ENCODE measurements around the gene DPPA4. TPM values are rescaled to one million over a fixed set of nuclear protein-coding genes. Genes with fewer than 3 reads are reported as not detected.

The DPPA4 gene
- polyA plus RNA-seq, 1 of the 3 experiments (the other 2 are of a cell fraction), result not detected

GRCh38 chr3:109356442-109357155, 19.3 kb upstream of the DPPA4 start:
- no peak overlapping the region for H3K4me3 ChIP-seq (ENCODE audit: low read depth in 2 of 2, low read length in 1 of 2)
- H3K4me1 ChIP-seq (ENCODE audit: control insufficient read depth in 1 of 2, insufficient read depth in 2 of 2, low read depth in 1 of 2, low read length in 1 of 2), result no peaks in the 10 kb centered on the region
- no peak for DNase-seq
- H3K9ac ChIP-seq, result no peak overlapping the region
- TF ChIP-seq USF2 (IDR thresholded peaks at IDR 0.05; ENCODE audit: borderline replicate concordance, low read depth, low read length) (no peak), POLR2AphosphoS5 (IDR thresholded peaks at IDR 0.05; ENCODE audit: low read depth, low read length) (no peak), REST (IDR thresholded peaks at IDR 0.05; ENCODE audit: low read depth, low read length) (no peak), RFX5 (IDR thresholded peaks at IDR 0.05; ENCODE audit: low read length) (no peak), SIN3A (IDR thresholded peaks at IDR 0.05; ENCODE audit: borderline replicate concordance, low read depth, low read length) (no peak), SMC3 (IDR thresholded peaks at IDR 0.05; ENCODE audit: low read depth, low read length) (no peak), IRF3 (IDR thresholded peaks at IDR 0.05; ENCODE audit: low read depth, low read length) (no peak)
- no peaks in the 10 kb centered on the region for H4K20me1 ChIP-seq (ENCODE audit: insufficient read depth)
- H3K9me2 ChIP-seq, result no peaks in the 10 kb centered on the region
- no peaks in the 10 kb centered on the region for H3K9me3 ChIP-seq
- POLR2A ChIA-PET, result no interaction called here
- CTCF ChIA-PET, result interaction anchor here (0.8 to 0.9 kb wide), 2 partner anchors 12 to 91 kb away, joined by 3 read pairs; no protein-coding TSS in a partner anchor
- no peak overlapping the region for H3K27ac ChIP-seq (ENCODE audit: low read depth in 2 of 2, low read length in 1 of 2)
- WGBS (ENCODE audit: low lambda C conversion rate), result 42% methylated on average over 3 of the region's 3 CpGs
- no peaks in the 10 kb centered on the region for H3K79me2 ChIP-seq (ENCODE audit: insufficient read depth)
- H3K27me3 ChIP-seq (ENCODE audit: insufficient read depth), result no peaks in the 10 kb centered on the region
- H3K36me3 ChIP-seq (replicated peaks in 1 of 2; ENCODE audit: control insufficient read depth in 1 of 2, insufficient read depth in 2 of 2, low read length in 1 of 2), result no peaks in the 10 kb centered on the region
- H3K4me2 ChIP-seq, result no peak overlapping the region
- H2AFZ ChIP-seq (ENCODE audit: low read depth), result no peak overlapping the region
- no peaks in the 10 kb centered on the region for H3F3A ChIP-seq (replicated peaks; ENCODE audit: insufficient read depth)

GRCh38 chr3:109355625-109356441, 18.5 kb upstream of the DPPA4 start:
- no peaks in the 10 kb centered on the region for H3K9me3 ChIP-seq
- TF ChIP-seq FOXM1 (IDR thresholded peaks at IDR 0.05; ENCODE audit: low read depth) (no peak), RXRA (IDR thresholded peaks at IDR 0.05; ENCODE audit: borderline replicate concordance, low read depth) (no peak), SMC3 (IDR thresholded peaks at IDR 0.05; ENCODE audit: low read depth, low read length) (no peak), CTCF (IDR thresholded peaks at IDR 0.05) (no peak), JUND (IDR thresholded peaks at IDR 0.05) (no peak), CHD2 (IDR thresholded peaks at IDR 0.05; ENCODE audit: low read length, partially characterized antibody) (no peak), FOSL2 (IDR thresholded peaks at IDR 0.05; ENCODE audit: borderline replicate concordance, low read depth) (no peak), FOXJ3 (CRISPR knock-in tag; IDR thresholded peaks at IDR 0.05) (no peak), TAF1 (IDR thresholded peaks at IDR 0.05; ENCODE audit: borderline replicate concordance, low read depth, low read length) (no peak), NFIC (IDR thresholded peaks at IDR 0.05; ENCODE audit: borderline replicate concordance) (no peak), POLR2AphosphoS5 (IDR thresholded peaks at IDR 0.05; ENCODE audit: low read depth, low read length) (no peak), MEF2A (IDR thresholded peaks at IDR 0.05; ENCODE audit: borderline replicate concordance, low read depth) (no peak), SIN3A (IDR thresholded peaks at IDR 0.05; ENCODE audit: borderline replicate concordance, low read depth, low read length) (no peak)
- H3K36me3 ChIP-seq (replicated peaks in 1 of 2; ENCODE audit: control insufficient read depth in 1 of 2, insufficient read depth in 2 of 2, low read length in 1 of 2), result no peaks in the 10 kb centered on the region
- ChIA-PET POLR2A (no interaction called here), CTCF (interaction anchor here (0.8 kb wide), 1 partner anchor 91 kb away, joined by 3 read pairs; no protein-coding TSS in a partner anchor)
- H3K4me2 ChIP-seq, result no peak overlapping the region
- H3K27ac ChIP-seq (ENCODE audit: low read depth in 2 of 2, low read length in 1 of 2), result no peak overlapping the region
- no peaks in the 10 kb centered on the region for H3K4me1 ChIP-seq (ENCODE audit: control insufficient read depth in 1 of 2, insufficient read depth in 2 of 2, low read depth in 1 of 2, low read length in 1 of 2)
- no peaks in the 10 kb centered on the region for H3K27me3 ChIP-seq (ENCODE audit: insufficient read depth)
- H3K9ac ChIP-seq, result no peak overlapping the region
- WGBS (ENCODE audit: low lambda C conversion rate), result 61% methylated on average over 8 of the region's 8 CpGs
- H3K9me2 ChIP-seq, result no peaks in the 10 kb centered on the region
- H3F3A ChIP-seq (replicated peaks; ENCODE audit: insufficient read depth), result no peaks in the 10 kb centered on the region
- H2AFZ ChIP-seq (ENCODE audit: low read depth), result no peak overlapping the region
- H3K4me3 ChIP-seq (ENCODE audit: low read depth in 2 of 2, low read length in 1 of 2), result no peak overlapping the region
- DNase-seq, result no peak
- no peaks in the 10 kb centered on the region for H3K79me2 ChIP-seq (ENCODE audit: insufficient read depth)
- no peaks in the 10 kb centered on the region for H4K20me1 ChIP-seq (ENCODE audit: insufficient read depth)

All from SK-N-SH (cell line).